Activated T-helper 1 cell treated with anti-CD3 and anti-CD28 coated beads, Interleukin-12 subunit alpha, Interleukin-12 subunit beta, Interleukin-2, Interleukin-4 antibody, amounts not matched to agents 30 ng/mL and 10 ng/mL and 1 ng/mL, durations not matched to agents 14 hours and 24 hours and 36 hours (primary cell): ENCODE data around the gene CNTN4. TPM values are rescaled to one million over a fixed set of nuclear protein-coding genes. Genes with fewer than 3 reads are reported as not detected.

Experiments used
- DNase-seq: peaks from one replicate; pipeline ENCODE4 v3.0.0; 2021; ENCODE audit warnings: low spot score
- H3K27ac Mint-ChIP-seq: one replicate; pipeline ENCODE4 v1.8.0; 2021; ENCODE audit warnings: mild to moderate bottlenecking, mixed read lengths
- H3K27me3 Mint-ChIP-seq: one replicate; pipeline ENCODE4 v1.8.0; 2022; ENCODE audit warnings: mild to moderate bottlenecking, moderate library complexity, mixed read lengths; ENCODE audit not compliant: insufficient read depth
- H3K36me3 Mint-ChIP-seq: one replicate; pipeline ENCODE4 v1.8.0; 2021; ENCODE audit warnings: low read depth, mixed read lengths
- H3K4me1 Mint-ChIP-seq: one replicate; pipeline ENCODE4 v1.8.0; 2021; ENCODE audit warnings: low read depth, mixed read lengths
- H3K4me3 Mint-ChIP-seq: one replicate; pipeline ENCODE4 v1.8.0; 2021; ENCODE audit warnings: mild to moderate bottlenecking, moderate library complexity, mixed read lengths
- H3K9me3 Mint-ChIP-seq: one replicate; pipeline ENCODE4 v1.8.0; 2021; ENCODE audit warnings: mixed read lengths
- intact Hi-C: fragments of 100-400 bp; cut with micrococcal nuclease; formaldehyde crosslinking; loops from one replicate; pipeline ENCODE4 v1.15.1; 2024
- total RNA-seq: library from RNA; stranded (reverse); gene quantifications from 2 replicates; pipeline ENCODE4 v1.2.3, GENCODE V29; 2022

CNTN4 gene
- total RNA-seq, 1 donor from 2014 or later: not detected

GRCh38 chr3:3066378-3066777 lies 967.7 kb downstream of the CNTN4 start:
- H3K4me1 Mint-ChIP-seq: no peaks in the 10 kb centered on the region
- DNase-seq: no peak
- H3K27ac Mint-ChIP-seq: no peak overlapping the region
- no peaks in the 10 kb centered on the region for H3K36me3 Mint-ChIP-seq
- intact Hi-C loops: no loop called here
- H3K9me3 Mint-ChIP-seq: no peaks in the 10 kb centered on the region
- H3K27me3 Mint-ChIP-seq: peaks cover 4% of the 10 kb centered on the region
- no peak overlapping the region for H3K4me3 Mint-ChIP-seq

DNA sequence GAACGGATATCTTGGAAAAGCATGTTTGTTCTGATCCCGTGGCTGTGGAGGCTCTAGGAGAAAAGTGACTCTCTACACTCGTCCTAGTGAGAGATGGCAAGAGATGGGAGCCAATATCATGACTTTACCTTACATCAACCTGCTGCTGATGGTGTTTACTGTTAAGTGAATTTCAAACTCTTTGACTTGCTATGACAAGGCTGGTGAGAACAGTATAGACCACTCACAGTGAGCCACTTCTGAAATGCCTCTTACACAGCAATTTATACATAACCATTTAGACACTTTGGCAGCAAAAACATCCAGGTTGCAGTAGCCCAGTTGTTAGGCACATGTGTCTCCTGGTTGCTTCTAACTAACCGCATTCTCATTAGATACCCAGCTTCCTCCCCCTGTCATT lies 968.2 kb downstream of the CNTN4 start:
- no peaks in the 10 kb centered on the region for H3K9me3 Mint-ChIP-seq
- no peak overlapping the region for H3K27ac Mint-ChIP-seq
- H3K36me3 Mint-ChIP-seq: no peaks in the 10 kb centered on the region
- H3K4me1 Mint-ChIP-seq: no peaks in the 10 kb centered on the region
- H3K27me3 Mint-ChIP-seq: peaks cover 4% of the 10 kb centered on the region
- no peak for DNase-seq
- no peak overlapping the region for H3K4me3 Mint-ChIP-seq
- intact Hi-C loops: no loop called here

- Mint-ChIP-seq H3K27ac (no peak overlapping the region), H3K36me3 (no peaks in the 10 kb centered on the region), H3K4me1 (no peaks in the 10 kb centered on the region), H3K27me3 (peaks cover 4% of the 10 kb centered on the region), H3K4me3 (no peak overlapping the region), H3K9me3 (no peaks in the 10 kb centered on the region)
- intact Hi-C loops: no loop called here
- no peak for DNase-seq
Measured at GRCh38 chr3:3068358-3068881, 969.8 kb downstream of the CNTN4 start.

GRCh38 chr3:3069723-3070122 lies 971.1 kb downstream of the CNTN4 start:
- H3K4me1 Mint-ChIP-seq: no peaks in the 10 kb centered on the region
- no peaks in the 10 kb centered on the region for H3K9me3 Mint-ChIP-seq
- H3K36me3 Mint-ChIP-seq: no peaks in the 10 kb centered on the region
- peaks cover 4% of the 10 kb centered on the region for H3K27me3 Mint-ChIP-seq
- H3K4me3 Mint-ChIP-seq: no peak overlapping the region
- no peak overlapping the region for H3K27ac Mint-ChIP-seq
- intact Hi-C loops: no loop called here
- no peak for DNase-seq

- intact Hi-C loops: no loop called here
- Mint-ChIP-seq H3K9me3 (no peaks in the 10 kb centered on the region), H3K4me1 (no peaks in the 10 kb centered on the region), H3K27me3 (peaks cover 2% of the 10 kb centered on the region), H3K4me3 (no peak overlapping the region), H3K36me3 (no peaks in the 10 kb centered on the region), H3K27ac (no peak overlapping the region)
- no peak for DNase-seq
Measured at GRCh38 chr3:3071136-3071535, 972.5 kb downstream of the CNTN4 start.

DNA sequence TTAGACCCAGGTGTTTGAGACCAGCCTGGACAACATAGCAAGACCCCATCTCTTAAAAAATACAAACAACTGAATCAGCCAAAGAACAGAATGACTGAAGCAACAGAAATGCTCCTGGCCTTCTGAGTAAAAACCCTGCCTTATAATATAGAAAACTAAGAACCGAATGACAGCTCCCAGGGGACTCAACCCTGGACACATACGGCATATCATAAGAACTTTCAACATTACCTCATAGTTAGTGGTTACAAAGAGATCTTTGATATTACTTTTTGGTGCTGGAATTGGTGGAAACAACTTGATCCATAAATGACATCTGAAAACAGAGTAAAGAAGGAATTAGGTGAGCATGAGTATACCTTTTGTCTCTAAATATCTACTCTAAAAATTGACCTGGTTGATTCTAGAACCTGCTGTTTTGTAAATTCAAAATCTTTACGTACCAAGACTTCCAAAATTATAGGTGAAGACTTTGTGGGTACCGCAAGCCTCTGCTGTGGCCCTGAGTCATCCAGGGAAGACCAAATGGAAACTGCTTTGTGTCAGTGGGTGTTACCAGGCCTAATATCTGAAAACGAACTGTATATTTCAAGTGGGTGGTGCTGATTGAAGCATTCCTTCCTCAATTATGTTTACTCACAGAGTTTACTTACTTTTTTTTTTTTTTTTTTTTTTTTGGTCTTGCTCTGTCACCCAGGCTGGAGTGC lies 976.0 kb downstream of the CNTN4 start:
- H3K4me1 Mint-ChIP-seq: no peaks in the 10 kb centered on the region
- H3K9me3 Mint-ChIP-seq: no peaks in the 10 kb centered on the region
- no peaks in the 10 kb centered on the region for H3K36me3 Mint-ChIP-seq
- H3K4me3 Mint-ChIP-seq: no peak overlapping the region
- H3K27ac Mint-ChIP-seq: no peak overlapping the region
- intact Hi-C loops: no loop called here
- no peak for DNase-seq
- H3K27me3 Mint-ChIP-seq: no peaks in the 10 kb centered on the region

DNA sequence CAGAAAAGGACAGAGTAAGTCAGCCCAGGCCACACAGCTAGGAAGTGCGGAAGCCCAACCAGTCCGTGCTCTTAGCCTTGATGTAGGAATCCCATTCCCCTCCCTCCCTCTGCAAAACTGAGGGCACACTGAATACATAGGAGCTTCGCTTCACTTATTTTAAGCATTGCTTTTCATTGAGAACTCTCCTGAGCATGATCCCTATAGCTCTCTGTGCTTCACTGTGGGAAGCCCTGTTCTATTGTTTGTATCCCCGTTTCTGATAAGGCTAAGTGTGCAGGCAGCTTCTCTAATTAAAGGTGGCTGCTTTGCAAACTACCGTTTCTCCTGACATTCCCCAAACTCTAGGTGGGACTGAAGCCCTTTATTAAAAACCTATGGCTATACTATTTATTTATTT lies 981.6 kb downstream of the CNTN4 start:
- H3K27me3 Mint-ChIP-seq: peaks cover 2% of the 10 kb centered on the region
- H3K36me3 Mint-ChIP-seq: no peaks in the 10 kb centered on the region
- no peaks in the 10 kb centered on the region for H3K9me3 Mint-ChIP-seq
- DNase-seq: no peak
- H3K4me1 Mint-ChIP-seq: no peaks in the 10 kb centered on the region
- no peak overlapping the region for H3K27ac Mint-ChIP-seq
- H3K4me3 Mint-ChIP-seq: no peak overlapping the region
- intact Hi-C loops: no loop called here

- DNase-seq: no peak
- H3K9me3 Mint-ChIP-seq: no peaks in the 10 kb centered on the region
- intact Hi-C loops: no loop called here
- no peaks in the 10 kb centered on the region for H3K36me3 Mint-ChIP-seq
- no peak overlapping the region for H3K27ac Mint-ChIP-seq
- peaks cover 2% of the 10 kb centered on the region for H3K27me3 Mint-ChIP-seq
- H3K4me1 Mint-ChIP-seq: no peaks in the 10 kb centered on the region
- H3K4me3 Mint-ChIP-seq: no peak overlapping the region
Measured at GRCh38 chr3:3081381-3082233, 982.9 kb downstream of the CNTN4 start.

DNA sequence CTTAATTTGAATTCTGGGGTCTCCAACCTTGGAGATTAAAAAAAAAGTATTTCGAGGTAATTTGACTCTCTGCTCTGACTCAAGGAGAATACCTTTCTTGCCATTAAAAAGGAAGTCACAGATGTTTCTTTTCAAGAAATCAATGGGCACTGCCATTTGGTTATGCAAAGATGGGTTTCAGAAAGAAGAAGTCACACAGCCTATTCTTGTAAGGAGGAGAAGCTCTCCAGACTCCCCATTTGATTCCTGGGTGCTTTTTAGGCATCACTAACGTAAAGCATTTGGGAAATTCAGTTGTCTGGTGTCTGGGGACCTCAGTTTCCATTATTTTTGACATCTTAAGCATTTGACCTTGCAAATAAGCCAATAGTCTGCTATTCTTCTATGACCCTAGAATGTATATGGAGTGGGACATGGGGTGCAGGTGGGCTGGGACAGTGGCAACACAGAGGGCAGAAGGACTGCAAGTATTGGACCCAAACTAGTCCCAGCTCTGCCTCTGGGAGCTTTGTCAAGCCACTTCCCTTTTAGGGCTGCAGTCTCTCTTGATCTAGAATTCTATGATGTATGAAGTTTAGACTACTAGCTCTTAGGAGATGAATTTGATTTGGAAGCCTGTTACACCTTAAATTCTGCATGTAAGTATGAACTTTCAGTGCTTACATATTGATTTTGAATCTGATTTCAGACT lies 983.7 kb downstream of the CNTN4 start:
- H3K36me3 Mint-ChIP-seq: no peaks in the 10 kb centered on the region
- no peak overlapping the region for H3K4me3 Mint-ChIP-seq
- intact Hi-C loops: no loop called here
- no peaks in the 10 kb centered on the region for H3K9me3 Mint-ChIP-seq
- no peak overlapping the region for H3K27ac Mint-ChIP-seq
- H3K27me3 Mint-ChIP-seq: peaks cover 2% of the 10 kb centered on the region
- H3K4me1 Mint-ChIP-seq: no peaks in the 10 kb centered on the region
- DNase-seq: no peak

- DNase-seq: no peak
- intact Hi-C loops: no loop called here
- Mint-ChIP-seq H3K4me1 (no peaks in the 10 kb centered on the region), H3K27me3 (peaks cover 2% of the 10 kb centered on the region), H3K27ac (no peak overlapping the region), H3K4me3 (no peak overlapping the region), H3K36me3 (no peaks in the 10 kb centered on the region), H3K9me3 (no peaks in the 10 kb centered on the region)
Measured at GRCh38 chr3:3084890-3085289, 986.2 kb downstream of the CNTN4 start.

DNA sequence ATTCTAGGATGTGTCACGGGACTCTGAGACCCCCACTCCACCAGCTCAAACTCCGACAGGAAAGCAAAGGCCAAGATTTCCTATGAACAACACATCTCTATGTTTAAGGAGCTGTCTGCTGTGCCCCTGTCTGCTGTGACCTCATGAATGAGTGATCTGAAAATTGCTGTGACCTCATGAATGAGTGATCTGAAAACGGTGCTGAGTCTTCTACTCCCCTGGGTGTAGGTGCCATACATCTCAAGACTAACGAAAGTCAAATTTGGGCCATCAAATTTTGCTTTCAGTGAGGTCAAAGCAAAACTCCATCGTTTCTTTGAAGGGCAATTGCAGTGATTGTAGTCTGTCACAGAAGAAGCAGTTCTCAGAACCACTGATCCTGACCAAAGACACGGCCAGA lies 987.1 kb downstream of the CNTN4 start:
- Mint-ChIP-seq H3K27me3 (peaks cover 3% of the 10 kb centered on the region), H3K4me3 (no peak overlapping the region), H3K36me3 (no peaks in the 10 kb centered on the region), H3K27ac (no peak overlapping the region), H3K9me3 (no peaks in the 10 kb centered on the region), H3K4me1 (no peaks in the 10 kb centered on the region)
- intact Hi-C loops: no loop called here
- DNase-seq: no peak

DNA sequence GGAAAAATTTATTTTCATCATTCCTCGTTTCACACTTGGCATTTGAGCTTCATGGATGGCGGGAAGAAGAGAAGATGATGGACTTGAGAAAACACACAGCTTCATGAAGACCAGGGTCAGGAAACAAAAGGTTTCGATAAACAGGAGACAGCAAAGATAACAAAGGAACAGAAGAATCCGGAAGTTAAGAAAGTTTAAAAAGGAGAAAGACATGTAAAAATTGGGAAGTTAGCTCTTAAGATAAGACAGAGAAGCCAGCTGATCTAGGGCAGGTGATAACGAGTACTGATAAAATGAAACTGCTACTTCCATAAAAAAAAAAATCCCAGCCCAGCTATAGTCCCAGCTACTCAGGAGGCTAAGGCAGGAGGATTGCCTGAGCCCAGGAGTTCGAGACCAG lies 987.6 kb downstream of the CNTN4 start:
- peaks cover 3% of the 10 kb centered on the region for H3K27me3 Mint-ChIP-seq
- no peak overlapping the region for H3K27ac Mint-ChIP-seq
- no peaks in the 10 kb centered on the region for H3K9me3 Mint-ChIP-seq
- intact Hi-C loops: no loop called here
- H3K4me3 Mint-ChIP-seq: no peak overlapping the region
- H3K4me1 Mint-ChIP-seq: no peaks in the 10 kb centered on the region
- no peak for DNase-seq
- no peaks in the 10 kb centered on the region for H3K36me3 Mint-ChIP-seq

GRCh38 chr3:3087279-3087678 lies 988.6 kb downstream of the CNTN4 start:
- H3K9me3 Mint-ChIP-seq: no peaks in the 10 kb centered on the region
- intact Hi-C loops: no loop called here
- H3K27me3 Mint-ChIP-seq: peaks cover 3% of the 10 kb centered on the region
- no peak overlapping the region for H3K4me3 Mint-ChIP-seq
- no peak overlapping the region for H3K27ac Mint-ChIP-seq
- no peaks in the 10 kb centered on the region for H3K4me1 Mint-ChIP-seq
- H3K36me3 Mint-ChIP-seq: no peaks in the 10 kb centered on the region
- no peak for DNase-seq
